HG03460 (cell line): Measurements from ENCODE around the gene NCK1.
"Not testable (repeated sequence)": the region's sequence is repeated elsewhere in the genome, so short reads cannot be mapped to it uniquely, and the experiment has no call there.

ENCODE experiments used
- ATAC-seq: cut with Tn5 transposase; IDR thresholded peaks from one replicate; pipeline ENCODE4 v1.9.1; 2021; ENCODE audit not compliant: unreplicated experiment

The NCK1 gene

DNA sequence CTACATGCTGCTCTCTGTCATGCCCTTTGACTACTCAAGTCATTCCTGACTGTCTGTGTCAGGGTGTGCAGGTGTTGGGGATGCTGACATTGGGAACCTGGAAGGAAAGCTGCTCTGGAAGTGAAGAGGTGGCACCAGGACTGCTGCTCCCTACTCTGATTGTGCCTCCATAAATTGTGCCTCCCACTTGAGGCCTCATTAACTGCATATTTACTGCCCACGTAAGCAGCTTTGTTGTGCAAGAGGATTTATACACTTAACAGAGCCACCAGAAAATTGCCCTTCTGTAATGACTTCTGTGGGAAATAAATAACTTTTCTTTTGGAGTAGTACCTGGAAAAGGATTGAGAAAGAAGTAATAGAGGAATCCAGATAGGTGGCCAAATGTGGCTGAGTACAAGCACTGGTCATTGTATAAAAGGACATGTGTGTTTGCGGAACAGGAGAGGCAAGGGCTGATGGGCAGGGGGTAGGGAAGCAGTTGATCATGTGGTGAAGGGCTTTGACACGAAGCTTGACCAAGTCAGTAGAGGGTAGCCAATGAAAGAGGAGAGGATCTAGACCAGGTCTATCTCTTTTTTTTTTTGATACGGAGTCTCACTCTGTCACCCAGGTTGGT, 120.6 kb downstream of the NCK1 start:
- no peak for ATAC-seq

GRCh38 chr3:136984837-136985236, 122.8 kb downstream of the NCK1 start:
- no peak for ATAC-seq

DNA sequence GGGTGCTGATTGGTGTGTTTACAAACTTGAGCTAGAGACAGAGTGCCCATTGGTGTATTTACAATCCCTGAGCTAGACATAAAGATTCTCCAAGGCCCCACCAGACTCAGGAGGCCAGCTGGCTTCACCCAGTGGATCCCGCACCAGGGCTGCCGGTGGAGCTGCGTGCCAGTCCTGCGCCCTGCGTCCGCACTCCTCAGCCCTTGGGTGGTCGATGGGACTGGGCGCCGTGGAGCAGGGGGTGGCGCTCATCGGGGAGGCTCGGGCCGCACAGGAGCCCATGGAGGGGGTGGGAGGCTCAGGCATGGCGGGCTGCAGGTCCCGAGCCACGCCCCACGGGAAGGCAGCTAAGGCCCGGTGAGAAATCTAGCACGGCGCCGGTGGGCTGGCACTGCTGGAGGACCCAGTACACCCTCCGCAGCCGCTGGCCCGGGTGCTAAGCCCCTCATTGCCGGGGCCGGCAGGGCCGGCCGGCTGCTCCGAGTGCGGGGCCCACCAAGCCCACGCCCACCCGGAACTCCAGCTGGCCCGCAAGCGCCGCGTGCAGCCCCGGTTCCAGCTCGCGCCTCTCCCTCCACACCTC, 125.5 kb downstream of the NCK1 start:
- ATAC-seq: not testable (repeated sequence)

DNA sequence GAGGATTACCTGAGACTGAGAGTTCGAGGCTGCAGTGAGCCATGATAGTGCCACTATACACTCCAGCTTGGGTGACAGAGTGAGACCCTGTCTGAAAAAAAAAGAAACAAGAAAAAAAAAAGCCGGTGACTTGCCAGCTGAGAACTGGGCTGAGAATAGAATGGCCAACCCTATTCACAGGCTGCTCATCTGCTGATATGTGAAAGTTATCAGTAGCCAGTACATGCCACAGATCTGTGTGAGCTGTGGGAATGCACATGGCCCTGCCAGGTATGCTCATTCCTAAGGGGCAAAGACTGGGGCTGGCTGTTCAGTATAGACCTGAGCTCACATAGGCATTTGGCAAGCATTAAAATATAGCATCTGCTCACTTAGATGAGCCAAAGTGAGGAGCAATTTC, 126.6 kb downstream of the NCK1 start:
- ATAC-seq: no peak

DNA sequence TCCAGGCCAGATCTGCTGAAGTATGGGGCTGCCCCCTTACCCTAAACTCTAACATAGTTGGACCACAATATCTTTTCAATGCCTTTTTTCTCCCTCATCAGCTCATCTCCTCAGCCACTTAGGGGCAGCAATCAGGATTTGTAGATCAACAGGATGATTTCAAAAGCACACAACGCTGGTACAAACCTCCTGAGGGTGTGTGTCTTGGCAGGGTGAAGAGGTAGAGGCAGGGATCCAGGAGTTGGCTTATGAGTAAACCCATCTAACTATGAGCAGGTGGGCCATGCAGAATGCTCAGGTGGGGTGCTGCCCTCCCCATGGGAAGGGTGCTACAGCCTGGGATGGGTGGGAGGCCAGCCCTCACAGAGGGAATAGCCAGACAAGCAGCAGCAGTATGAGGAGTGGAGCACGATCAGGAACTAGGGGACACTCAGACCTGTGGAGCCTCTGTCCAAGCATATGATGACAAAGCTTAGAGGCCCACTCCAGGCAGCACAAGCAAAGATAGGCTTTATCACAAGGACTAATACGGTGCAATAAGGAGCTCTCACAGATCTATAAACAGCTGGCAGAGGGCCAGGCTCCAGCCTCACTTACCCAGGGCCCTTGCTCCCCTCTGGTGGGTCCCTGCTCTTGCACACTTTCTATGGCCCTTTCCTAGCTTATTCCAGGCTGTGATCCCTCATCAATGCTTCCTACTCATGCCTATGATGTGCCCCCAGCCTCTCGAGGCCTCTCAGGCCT, 127.9 kb downstream of the NCK1 start:
- no peak for ATAC-seq

- ATAC-seq: no peak
These were observed 128.8 kb downstream of the NCK1 start for GRCh38 chr3:136990826-136991225.

GRCh38 chr3:136992115-136992514, 130.1 kb downstream of the NCK1 start:
- no peak for ATAC-seq

DNA sequence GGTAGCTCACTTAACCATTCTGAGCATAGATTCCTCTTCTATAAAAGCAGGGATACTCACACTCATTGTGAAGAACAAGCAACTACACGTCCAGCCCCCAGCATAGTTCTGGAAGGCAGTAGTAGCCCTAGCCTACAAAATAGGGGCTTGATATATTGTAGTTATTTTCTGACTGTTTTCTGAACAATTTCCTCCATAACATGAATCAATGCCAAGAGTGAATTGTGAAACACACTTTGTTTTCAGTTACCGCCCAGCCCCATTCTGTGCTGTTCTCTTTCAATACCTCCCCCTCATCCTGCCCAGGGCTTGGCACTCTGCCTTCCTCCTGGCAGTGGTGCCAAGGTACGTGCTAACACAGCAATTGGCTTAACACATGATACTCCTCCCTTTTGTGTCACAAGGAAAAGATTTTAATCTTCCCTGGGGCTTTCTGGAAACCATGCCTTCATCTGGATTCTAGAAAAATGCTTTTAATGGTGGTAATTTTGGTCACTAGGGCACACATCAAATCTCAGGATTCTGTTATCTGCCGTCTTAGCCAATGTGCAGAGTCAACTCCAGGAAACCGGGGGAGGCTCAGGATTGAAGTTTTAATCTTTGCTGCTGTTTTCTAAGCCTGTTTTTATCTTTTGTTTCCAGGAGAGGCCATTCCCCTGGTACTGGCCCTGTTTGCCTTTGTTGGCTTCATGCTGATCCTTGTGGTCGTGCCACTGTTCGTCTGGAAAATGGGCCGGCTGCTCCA, 132.9 kb downstream of the NCK1 start:
- no peak for ATAC-seq

GRCh38 chr3:136995652-136996051, 133.6 kb downstream of the NCK1 start:
- ATAC-seq: no peak
